Endothelial cell of umbilical vein (primary cell): ENCODE measurements around the gene UTRN. TPM values are rescaled to one million over a fixed set of nuclear protein-coding genes. Genes with fewer than 3 reads are reported as not detected.

Experiments
- BruUV-seq: library from RNA; stranded (reverse); fragments of 400-500 nt; replicated peaks from 2 replicates; lab custom pipeline; 2021; lab: Mats Ljungman, UMichigan
- CTCF ChIA-PET: fragments of 300-600, 350-600 bp; sonication (Branson Sonifier 250); formaldehyde crosslinking; loops from one replicate; lab custom pipeline; 2021; ENCODE audit warnings: antibody characterized with exemption, inconsistent platforms; lab: Charles Lee
- POLR2A ChIA-PET: fragments of 300-600, 350-600 bp; sonication (Branson Sonifier 250); formaldehyde crosslinking; loops from one replicate; lab custom pipeline; 2021; ENCODE audit warnings: antibody characterized with exemption, inconsistent platforms; lab: Charles Lee
- DNase-seq: peaks from one replicate; pipeline ENCODE4 v3.0.0-alpha.2; 2011; ENCODE audit warnings: low read depth, low spot score
- FAIRE-seq: peaks from 2 replicates; lab custom pipeline; 2011; peaks lifted over from hg19 to GRCh38; lab: Jason Lieb, UNC
- H2AFZ ChIP-seq: 2 replicates; pipeline ENCODE4 v1.6.0; 2012; ENCODE audit warnings: low read depth, low read length, control low read depth, inconsistent platforms
- H3K27ac ChIP-seq: 2 replicates; pipeline ENCODE4 v1.5.1; 2011; ENCODE audit warnings: low read depth, mild to moderate bottlenecking, control low read depth, low read length, moderate library complexity; ENCODE audit not compliant: insufficient read depth
- H3K27me3 ChIP-seq, 2 experiments: 2 replicates each; pipeline versions ENCODE4 v1.6.0 to v1.6.1; 2011; ENCODE audit warnings: low read length in 2 of 2, mixed read lengths in 1 of 2; ENCODE audit not compliant: control insufficient read depth in 2 of 2, insufficient read depth in 2 of 2
- H3K36me3 ChIP-seq, 2 experiments: 2 replicates in 1 of 2; 3 replicates in 1 of 2; pipeline ENCODE4 v1.5.1; 2011; ENCODE audit warnings: low read length in 2 of 2, mild to moderate bottlenecking in 1 of 2, moderate library complexity in 1 of 2; ENCODE audit not compliant: control insufficient read depth in 2 of 2, insufficient read depth in 2 of 2; ENCODE audit errors: extremely low read depth in 1 of 2
- H3K4me1 ChIP-seq: 3 replicates; pipeline ENCODE4 v1.5.1; 2011; ENCODE audit warnings: mild to moderate bottlenecking, low read length; ENCODE audit not compliant: control insufficient read depth, insufficient read depth; ENCODE audit errors: extremely low read depth
- H3K4me2 ChIP-seq: 2 replicates; pipeline ENCODE4 v1.6.1; 2011; ENCODE audit warnings: low read length, control low read depth, mixed read lengths; ENCODE audit not compliant: insufficient read depth
- H3K4me3 ChIP-seq, 3 experiments: fragments of 200-600 bp in 1 of 3; sonication (generic), shearing (Covaris generic) in 1 of 3; replicated peaks in 1 of 3; 2 replicates each; pipeline ENCODE4 v1.5.1; 2011 to 2016; ENCODE audit warnings: control low read depth in 3 of 3, low read length in 3 of 3, mild to moderate bottlenecking in 2 of 3, inconsistent platforms in 1 of 3, low read depth in 1 of 3, moderate library complexity in 1 of 3; ENCODE audit not compliant: insufficient read depth in 1 of 3
- H3K79me2 ChIP-seq: 2 replicates; pipeline ENCODE4 v1.6.0; 2012; ENCODE audit warnings: low read length, inconsistent platforms; ENCODE audit not compliant: control insufficient read depth, insufficient read depth
- H3K9ac ChIP-seq: replicated peaks from 2 replicates; pipeline ENCODE3; 2011; ENCODE audit warnings: low read length, control low read depth; ENCODE audit not compliant: insufficient read depth; ENCODE audit errors: extremely low read depth
- H3K9me1 ChIP-seq: replicated peaks from 3 replicates; pipeline ENCODE4 v1.6.0; 2011; ENCODE audit warnings: mild to moderate bottlenecking, low read length; ENCODE audit not compliant: control insufficient read depth, insufficient read depth; ENCODE audit errors: extremely low read depth
- H3K9me3 ChIP-seq: replicated peaks from 2 replicates; pipeline ENCODE4 v1.5.1; 2012; ENCODE audit warnings: low read length, inconsistent platforms; ENCODE audit not compliant: control insufficient read depth, insufficient read depth
- H4K20me1 ChIP-seq: replicated peaks from 2 replicates; pipeline ENCODE3; 2011; ENCODE audit warnings: mild to moderate bottlenecking, low read length; ENCODE audit not compliant: control insufficient read depth, insufficient read depth; ENCODE audit errors: extremely low read depth
- EZH2 ChIP-seq: IDR thresholded peaks from 2 replicates; pipeline ENCODE4 v1.6.1; 2012; ENCODE audit warnings: borderline replicate concordance, low read depth, mild to moderate bottlenecking, moderate library complexity, low read length, inconsistent platforms; ENCODE audit not compliant: severe bottlenecking
- FOS ChIP-seq: IDR thresholded peaks from 2 replicates; pipeline ENCODE4 v1.6.1; 2011; ENCODE audit warnings: mild to moderate bottlenecking, low read length, moderate library complexity, borderline replicate concordance; ENCODE audit not compliant: insufficient read depth
- GATA2 ChIP-seq: IDR thresholded peaks from 2 replicates; pipeline ENCODE4 v1.7.0; 2011; ENCODE audit warnings: low read depth, mild to moderate bottlenecking, moderate library complexity, mixed read lengths, low read length; ENCODE audit not compliant: insufficient read length, insufficient read depth
- JUN ChIP-seq: IDR thresholded peaks from 2 replicates; pipeline ENCODE4 v1.6.1; 2011; ENCODE audit warnings: borderline replicate concordance, low read depth; ENCODE audit not compliant: insufficient read length, insufficient read depth
- MYC ChIP-seq: IDR thresholded peaks from one replicate; pipeline ENCODE4 v1.6.1; 2011; ENCODE audit warnings: mild to moderate bottlenecking, low read depth, low read length
- POLR2A ChIP-seq: IDR thresholded peaks from 2 replicates; pipeline ENCODE4 v1.6.1; 2012; ENCODE audit warnings: low read depth, mild to moderate bottlenecking, control low read depth, low read length
- POLR2AphosphoS5 ChIP-seq: IDR thresholded peaks from 2 replicates; pipeline ENCODE4 v1.6.1; 2012; ENCODE audit warnings: low read depth, mild to moderate bottlenecking, control low read depth, low read length, moderate library complexity; ENCODE audit not compliant: insufficient read depth
- dilution Hi-C: fragments of 300-500 bp; cut with MboI; formaldehyde crosslinking; loops from one replicate; pipeline ENCODE4 v1.15.0; 2019; ENCODE audit warnings: low sequenced_read_pairs; ENCODE audit not compliant: extremely low pct_ligation_motif_present
- intact Hi-C: fragments of 100-400 bp; cut with micrococcal nuclease; formaldehyde crosslinking; loops from one replicate; pipeline ENCODE4 v1.10.0; 2022
- polyA plus RNA-seq, 4 experiments: library from polyadenylated mRNA; depleted of rRNA in 3 of 4; stranded (reverse) in 3 of 4; unstranded in 1 of 4; fragments of >200 nt; gene quantifications; 2 replicates each; pipeline versions ENCODE4 v1.2.1 to v1.2.3, GENCODE V29; 2011 to 2012; ENCODE audit warnings: missing spikeins in 1 of 4
- total RNA-seq: library from RNA; stranded (reverse); gene quantifications from 2 replicates; pipeline ENCODE4 v1.2.3, GENCODE V29; 2021
- TF ChIP-seq, protein P1 (sequence below): IDR thresholded peaks from 2 replicates; pipeline ENCODE4 v1.6.1; 2011; ENCODE audit not compliant: insufficient read depth, insufficient read length
- TF ChIP-seq, protein P2 (sequence below), 2 donors: IDR thresholded peaks; 1 replicate in 1 of 2; 2 replicates in 1 of 2; pipeline ENCODE4 v1.5.1; 2011; ENCODE audit warnings: low read length in 2 of 2, mild to moderate bottlenecking in 2 of 2, moderate library complexity in 2 of 2, control low read depth in 1 of 2, inconsistent platforms in 1 of 2, low read depth in 1 of 2; ENCODE audit not compliant: insufficient read depth in 1 of 2; ENCODE audit errors: extremely low read depth in 1 of 2

UTRN gene
- total and polyA plus RNA-seq, 2 donors (not counting 3 experiments of a cell fraction or from before 2014, with no cell fraction given): 37.4 to 224 TPM

DNA sequence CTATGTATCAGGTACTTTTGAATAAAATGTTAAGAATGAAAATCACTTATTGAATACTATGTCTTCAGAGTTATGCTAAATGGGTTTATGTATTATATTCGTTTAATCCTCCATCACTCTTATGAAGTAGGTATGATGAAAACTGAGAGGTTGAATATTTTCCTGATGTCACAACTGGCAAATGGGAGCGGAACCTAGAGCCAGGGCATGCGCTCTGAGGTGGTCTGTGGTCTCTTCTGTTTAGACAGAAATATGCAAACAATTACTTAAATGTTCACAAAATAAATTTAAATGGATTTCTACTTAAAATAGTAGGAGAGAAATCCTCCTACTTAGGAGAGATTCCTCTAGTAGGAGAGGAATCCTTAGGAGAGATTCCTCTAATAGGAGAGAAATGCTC lies 21.3 kb upstream of the UTRN start:
- H3K4me2 ChIP-seq: no peak overlapping the region

More for the DNA sequence above, 21.3 kb upstream of the UTRN start:
- H3K9me3 ChIP-seq: no peaks in the 10 kb centered on the region
- BruUV-seq: no TSS peak
- FAIRE-seq (no peak), DNase-seq (no peak)
- peaks cover 34% of the 10 kb centered on the region for H3K4me1 ChIP-seq
- ChIA-PET CTCF (interaction anchor here (0.9 to 1.2 kb wide), 4 partner anchors 17 to 44 kb away, joined by 3 to 5 read pairs (median 4); no protein-coding TSS in a partner anchor), POLR2A (no interaction called here)
- no peaks in the 10 kb centered on the region for H3K79me2 ChIP-seq
- no peaks in the 10 kb centered on the region for H4K20me1 ChIP-seq
- H2AFZ ChIP-seq: peak overlapping the region; percentile 93
- H3K4me3 ChIP-seq: no peak overlapping the region
- TF ChIP-seq, protein P1, sequence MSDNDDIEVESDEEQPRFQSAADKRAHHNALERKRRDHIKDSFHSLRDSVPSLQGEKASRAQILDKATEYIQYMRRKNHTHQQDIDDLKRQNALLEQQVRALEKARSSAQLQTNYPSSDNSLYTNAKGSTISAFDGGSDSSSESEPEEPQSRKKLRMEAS: no peak
- TF ChIP-seq, protein P2, sequence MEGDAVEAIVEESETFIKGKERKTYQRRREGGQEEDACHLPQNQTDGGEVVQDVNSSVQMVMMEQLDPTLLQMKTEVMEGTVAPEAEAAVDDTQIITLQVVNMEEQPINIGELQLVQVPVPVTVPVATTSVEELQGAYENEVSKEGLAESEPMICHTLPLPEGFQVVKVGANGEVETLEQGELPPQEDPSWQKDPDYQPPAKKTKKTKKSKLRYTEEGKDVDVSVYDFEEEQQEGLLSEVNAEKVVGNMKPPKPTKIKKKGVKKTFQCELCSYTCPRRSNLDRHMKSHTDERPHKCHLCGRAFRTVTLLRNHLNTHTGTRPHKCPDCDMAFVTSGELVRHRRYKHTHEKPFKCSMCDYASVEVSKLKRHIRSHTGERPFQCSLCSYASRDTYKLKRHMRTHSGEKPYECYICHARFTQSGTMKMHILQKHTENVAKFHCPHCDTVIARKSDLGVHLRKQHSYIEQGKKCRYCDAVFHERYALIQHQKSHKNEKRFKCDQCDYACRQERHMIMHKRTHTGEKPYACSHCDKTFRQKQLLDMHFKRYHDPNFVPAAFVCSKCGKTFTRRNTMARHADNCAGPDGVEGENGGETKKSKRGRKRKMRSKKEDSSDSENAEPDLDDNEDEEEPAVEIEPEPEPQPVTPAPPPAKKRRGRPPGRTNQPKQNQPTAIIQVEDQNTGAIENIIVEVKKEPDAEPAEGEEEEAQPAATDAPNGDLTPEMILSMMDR (IDR thresholded peaks at IDR 0.05; ENCODE audit: extremely low read depth in 1 of 2, insufficient read depth in 1 of 2, low read depth in 1 of 2, low read length in 2 of 2): no peak
- no peak for TF ChIP-seq POLR2A
- no peak for TF ChIP-seq JUN
- no peak for TF ChIP-seq POLR2AphosphoS5
- TF ChIP-seq MYC: no peak
- no peak for TF ChIP-seq EZH2
- TF ChIP-seq GATA2: no peak
- TF ChIP-seq FOS: no peak
- peak overlapping the region; percentile 47 for H3K9ac ChIP-seq
- H3K27me3 ChIP-seq: no peaks in the 10 kb centered on the region
- dilution Hi-C loops: no loop called here
- no peaks in the 10 kb centered on the region for H3K36me3 ChIP-seq
- peak overlapping the region; percentile 82 for H3K27ac ChIP-seq
- H3K9me1 ChIP-seq: no peaks in the 10 kb centered on the region
- intact Hi-C loops: no loop called here
